ENCODE measurements around the gene LRRC28. TPM values are rescaled to one million over a fixed set of nuclear protein-coding genes. Genes with fewer than 3 reads are reported as not detected.

LRRC28 gene
- total RNA-seq, 1 experiment from 2014 or later: 39.3 TPM

DNA sequence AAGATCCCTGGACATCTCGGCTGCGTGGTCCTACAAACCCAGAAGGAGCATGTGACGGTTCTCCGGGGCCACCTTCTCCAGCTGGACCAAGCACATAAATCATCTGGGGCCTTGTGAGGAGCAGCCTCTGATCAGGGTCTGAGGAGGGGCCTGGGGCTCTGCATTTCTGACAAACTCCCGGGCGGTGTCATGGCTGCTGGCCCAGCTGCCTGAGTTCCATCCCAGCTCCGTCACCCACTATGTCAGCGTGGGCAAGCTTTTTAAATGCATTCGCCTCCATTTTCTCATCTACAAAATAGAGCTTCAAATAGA lies 188.2 kb downstream of the LRRC28 start:
- TF ChIP-seq, protein P1, sequence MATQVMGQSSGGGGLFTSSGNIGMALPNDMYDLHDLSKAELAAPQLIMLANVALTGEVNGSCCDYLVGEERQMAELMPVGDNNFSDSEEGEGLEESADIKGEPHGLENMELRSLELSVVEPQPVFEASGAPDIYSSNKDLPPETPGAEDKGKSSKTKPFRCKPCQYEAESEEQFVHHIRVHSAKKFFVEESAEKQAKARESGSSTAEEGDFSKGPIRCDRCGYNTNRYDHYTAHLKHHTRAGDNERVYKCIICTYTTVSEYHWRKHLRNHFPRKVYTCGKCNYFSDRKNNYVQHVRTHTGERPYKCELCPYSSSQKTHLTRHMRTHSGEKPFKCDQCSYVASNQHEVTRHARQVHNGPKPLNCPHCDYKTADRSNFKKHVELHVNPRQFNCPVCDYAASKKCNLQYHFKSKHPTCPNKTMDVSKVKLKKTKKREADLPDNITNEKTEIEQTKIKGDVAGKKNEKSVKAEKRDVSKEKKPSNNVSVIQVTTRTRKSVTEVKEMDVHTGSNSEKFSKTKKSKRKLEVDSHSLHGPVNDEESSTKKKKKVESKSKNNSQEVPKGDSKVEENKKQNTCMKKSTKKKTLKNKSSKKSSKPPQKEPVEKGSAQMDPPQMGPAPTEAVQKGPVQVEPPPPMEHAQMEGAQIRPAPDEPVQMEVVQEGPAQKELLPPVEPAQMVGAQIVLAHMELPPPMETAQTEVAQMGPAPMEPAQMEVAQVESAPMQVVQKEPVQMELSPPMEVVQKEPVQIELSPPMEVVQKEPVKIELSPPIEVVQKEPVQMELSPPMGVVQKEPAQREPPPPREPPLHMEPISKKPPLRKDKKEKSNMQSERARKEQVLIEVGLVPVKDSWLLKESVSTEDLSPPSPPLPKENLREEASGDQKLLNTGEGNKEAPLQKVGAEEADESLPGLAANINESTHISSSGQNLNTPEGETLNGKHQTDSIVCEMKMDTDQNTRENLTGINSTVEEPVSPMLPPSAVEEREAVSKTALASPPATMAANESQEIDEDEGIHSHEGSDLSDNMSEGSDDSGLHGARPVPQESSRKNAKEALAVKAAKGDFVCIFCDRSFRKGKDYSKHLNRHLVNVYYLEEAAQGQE (IDR thresholded peaks at IDR 0.05; ENCODE audit: insufficient read depth in 1 of 2, low read depth in 2 of 2, low read length in 1 of 2): no peak
- TF ChIP-seq POLR2AphosphoS5 (IDR thresholded peaks at IDR 0.05; ENCODE audit: low read depth, low read length): no peak
- TF ChIP-seq, protein P2, sequence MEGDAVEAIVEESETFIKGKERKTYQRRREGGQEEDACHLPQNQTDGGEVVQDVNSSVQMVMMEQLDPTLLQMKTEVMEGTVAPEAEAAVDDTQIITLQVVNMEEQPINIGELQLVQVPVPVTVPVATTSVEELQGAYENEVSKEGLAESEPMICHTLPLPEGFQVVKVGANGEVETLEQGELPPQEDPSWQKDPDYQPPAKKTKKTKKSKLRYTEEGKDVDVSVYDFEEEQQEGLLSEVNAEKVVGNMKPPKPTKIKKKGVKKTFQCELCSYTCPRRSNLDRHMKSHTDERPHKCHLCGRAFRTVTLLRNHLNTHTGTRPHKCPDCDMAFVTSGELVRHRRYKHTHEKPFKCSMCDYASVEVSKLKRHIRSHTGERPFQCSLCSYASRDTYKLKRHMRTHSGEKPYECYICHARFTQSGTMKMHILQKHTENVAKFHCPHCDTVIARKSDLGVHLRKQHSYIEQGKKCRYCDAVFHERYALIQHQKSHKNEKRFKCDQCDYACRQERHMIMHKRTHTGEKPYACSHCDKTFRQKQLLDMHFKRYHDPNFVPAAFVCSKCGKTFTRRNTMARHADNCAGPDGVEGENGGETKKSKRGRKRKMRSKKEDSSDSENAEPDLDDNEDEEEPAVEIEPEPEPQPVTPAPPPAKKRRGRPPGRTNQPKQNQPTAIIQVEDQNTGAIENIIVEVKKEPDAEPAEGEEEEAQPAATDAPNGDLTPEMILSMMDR (IDR thresholded peaks at IDR 0.05): no peak
- no peaks in the 10 kb centered on the region for H3K27me3 ChIP-seq (ENCODE audit: control insufficient read depth, insufficient read depth, low read length)
- H3K4me1 ChIP-seq (ENCODE audit: control insufficient read depth, insufficient read depth, low read length): peaks cover 25% of the 10 kb centered on the region
- ATAC-seq (no peak), DNase-seq (ENCODE audit: low read depth, low spot score) (no peak)
- BruUV-seq (replicated peaks): no TSS peak
- in situ Hi-C loops (cut with HindIII; ENCODE audit: low pct_unique_long_range_greater_than_20kb, low sequenced_read_pairs): no loop called here
- H3K9me3 ChIP-seq (ENCODE audit: control insufficient read depth, insufficient read depth, low read depth, low read length): no peaks in the 10 kb centered on the region
- H3K27ac ChIP-seq (ENCODE audit: low read length): no peak overlapping the region
- intact Hi-C loops (cut with micrococcal nuclease; ENCODE audit: unreplicated experiment): no loop called here
- no peak overlapping the region for H3K4me3 ChIP-seq (ENCODE audit: low read depth in 2 of 2, low read length in 2 of 2)
- ChIA-PET CTCF (no interaction called here), POLR2A (interaction anchor here (0.5 kb wide), 1 partner anchor 554 kb away, joined by 3 read pairs; no protein-coding TSS in a partner anchor)
- no peaks in the 10 kb centered on the region for H3K36me3 ChIP-seq (ENCODE audit: control insufficient read depth, insufficient read depth, low read length)

DNA sequence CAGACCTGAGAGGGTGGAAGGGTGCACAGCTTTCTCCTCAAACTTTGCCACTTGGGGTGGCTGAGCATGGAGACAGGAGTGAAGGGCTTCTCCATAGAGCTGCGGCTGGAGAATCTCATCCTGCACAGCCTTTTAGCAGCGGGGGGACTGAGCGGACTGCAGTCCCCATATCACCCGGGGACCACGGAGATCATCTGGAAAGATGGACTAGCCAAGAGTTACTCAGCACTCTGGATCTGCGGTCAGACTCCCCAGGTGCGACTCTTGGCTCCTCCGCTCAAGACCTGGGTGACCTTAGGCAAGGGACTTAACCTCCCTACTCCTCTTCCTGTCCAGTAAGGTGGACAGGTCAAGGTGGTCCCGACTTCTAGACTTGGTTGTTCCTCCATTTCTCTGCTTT lies 188.7 kb downstream of the LRRC28 start:
- no peaks in the 10 kb centered on the region for H3K36me3 ChIP-seq (ENCODE audit: control insufficient read depth, insufficient read depth, low read length)
- ATAC-seq (no peak), DNase-seq (ENCODE audit: low read depth, low spot score) (no peak)
- POLR2A ChIA-PET: no interaction called here
- no peaks in the 10 kb centered on the region for H3K9me3 ChIP-seq (ENCODE audit: control insufficient read depth, insufficient read depth, low read depth, low read length)
- CTCF ChIA-PET: no interaction called here
- peaks cover 25% of the 10 kb centered on the region for H3K4me1 ChIP-seq (ENCODE audit: control insufficient read depth, insufficient read depth, low read length)
- BruUV-seq (replicated peaks): no TSS peak
- no peaks in the 10 kb centered on the region for H3K27me3 ChIP-seq (ENCODE audit: control insufficient read depth, insufficient read depth, low read length)
- TF ChIP-seq SIN3A (IDR thresholded peaks at IDR 0.05; ENCODE audit: borderline replicate concordance, insufficient read depth, low read depth, low read length): no peak
- TF ChIP-seq, protein P2 (IDR thresholded peaks at IDR 0.05): no peak
- TF ChIP-seq POLR2AphosphoS5 (IDR thresholded peaks at IDR 0.05; ENCODE audit: low read depth, low read length): no peak
- no peak for TF ChIP-seq TCF7L2 (IDR thresholded peaks at IDR 0.05; ENCODE audit: low read depth, low read length)
- TF ChIP-seq, protein P1 (IDR thresholded peaks at IDR 0.05; ENCODE audit: insufficient read depth in 1 of 2, low read depth in 2 of 2, low read length in 1 of 2): no peak
- intact Hi-C loops (cut with micrococcal nuclease; ENCODE audit: unreplicated experiment): no loop called here
- H3K27ac ChIP-seq (ENCODE audit: low read length): no peak overlapping the region
- in situ Hi-C loops (cut with HindIII; ENCODE audit: low pct_unique_long_range_greater_than_20kb, low sequenced_read_pairs): no loop called here
- no peak overlapping the region for H3K4me3 ChIP-seq (ENCODE audit: low read depth in 2 of 2, low read length in 2 of 2)

Other genes with a start within 250 kb of the LRRC28 start
- not detected for gene PGPEP1L, start 243.7 kb upstream of the LRRC28 start, total RNA-seq (2021; ENCODE audit: unreplicated experiment)
- gene SYNM, start 146.4 kb upstream of the LRRC28 start, total RNA-seq (2021; ENCODE audit: unreplicated experiment): 38.9 TPM
- gene TTC23, start 1.9 kb upstream of the LRRC28 start, total RNA-seq (2021; ENCODE audit: unreplicated experiment): 21.7 TPM